Type B pancreatic cell (in vitro differentiated cells): Measurements from ENCODE around the gene PARD3B. TPM values are rescaled to one million over a fixed set of nuclear protein-coding genes. Genes with fewer than 3 reads are reported as not detected.
A peak's percentile ranks its signal among the peaks of the same experiment; 100 is the strongest.

Experiments used
- DNase-seq: peaks from one replicate; pipeline ENCODE4 v3.0.0; 2021; ENCODE audit warnings: mixed read lengths; ENCODE audit not compliant: unreplicated experiment; ENCODE audit errors: extremely low spot score
- H3K27ac Mint-ChIP-seq: 2 replicates; pipeline ENCODE4 v1.8.0; 2021; ENCODE audit warnings: mild to moderate bottlenecking, mixed read lengths
- H3K27me3 Mint-ChIP-seq: 2 replicates; pipeline ENCODE4 v1.8.0; 2021; ENCODE audit warnings: mixed read lengths
- H3K36me3 Mint-ChIP-seq: 2 replicates; pipeline ENCODE4 v1.8.0; 2021; ENCODE audit warnings: mixed read lengths
- H3K4me1 Mint-ChIP-seq: one replicate; pipeline ENCODE4 v1.8.0; 2021; ENCODE audit warnings: mixed read lengths; ENCODE audit not compliant: unreplicated experiment
- H3K4me3 Mint-ChIP-seq: 2 replicates; pipeline ENCODE4 v1.8.0; 2021; ENCODE audit warnings: mild to moderate bottlenecking, mixed read lengths
- H3K9me3 Mint-ChIP-seq: 2 replicates; pipeline ENCODE4 v1.8.0; 2021; ENCODE audit warnings: mixed read lengths
- total RNA-seq: library from RNA; stranded (reverse); gene quantifications from 2 replicates; pipeline ENCODE4 v1.2.1, GENCODE V29; 2021; ENCODE audit warnings: low replicate concordance
- TF ChIP-seq, protein P1 (sequence below): fragments of 200-600 bp; sonication (generic); conservative IDR thresholded peaks from 2 replicates; pipeline ENCODE4 v1.5.0; 2021; ENCODE audit warnings: antibody characterized with exemption, mild to moderate bottlenecking

Gene PARD3B
- total RNA-seq, 1 donor from 2014 or later, result 15.9 TPM

DNA sequence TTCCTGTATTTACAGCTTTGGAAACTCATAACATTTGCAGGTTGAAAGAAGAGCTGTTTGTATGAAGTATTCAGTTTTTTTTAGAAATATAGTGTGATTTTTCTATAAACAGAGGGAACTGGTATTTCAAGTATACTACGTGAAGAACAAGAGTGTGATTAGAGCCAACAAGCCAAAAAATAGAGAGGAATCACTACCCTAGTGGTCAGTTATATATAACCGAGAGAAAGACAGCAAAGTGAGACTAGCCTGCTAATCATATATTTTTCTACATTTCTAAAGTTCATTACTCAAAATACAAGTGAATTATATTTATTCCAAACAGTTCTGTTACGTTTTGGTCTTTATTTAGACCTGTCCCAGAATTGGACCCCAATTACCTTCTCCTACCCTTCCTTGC, 692.2 kb downstream of the PARD3B start:
- DNase-seq, result no peak
- H3K27ac Mint-ChIP-seq, result no peak overlapping the region
- no peaks in the 10 kb centered on the region for H3K27me3 Mint-ChIP-seq
- peaks cover 4% of the 10 kb centered on the region for H3K9me3 Mint-ChIP-seq
- TF ChIP-seq, protein P1, sequence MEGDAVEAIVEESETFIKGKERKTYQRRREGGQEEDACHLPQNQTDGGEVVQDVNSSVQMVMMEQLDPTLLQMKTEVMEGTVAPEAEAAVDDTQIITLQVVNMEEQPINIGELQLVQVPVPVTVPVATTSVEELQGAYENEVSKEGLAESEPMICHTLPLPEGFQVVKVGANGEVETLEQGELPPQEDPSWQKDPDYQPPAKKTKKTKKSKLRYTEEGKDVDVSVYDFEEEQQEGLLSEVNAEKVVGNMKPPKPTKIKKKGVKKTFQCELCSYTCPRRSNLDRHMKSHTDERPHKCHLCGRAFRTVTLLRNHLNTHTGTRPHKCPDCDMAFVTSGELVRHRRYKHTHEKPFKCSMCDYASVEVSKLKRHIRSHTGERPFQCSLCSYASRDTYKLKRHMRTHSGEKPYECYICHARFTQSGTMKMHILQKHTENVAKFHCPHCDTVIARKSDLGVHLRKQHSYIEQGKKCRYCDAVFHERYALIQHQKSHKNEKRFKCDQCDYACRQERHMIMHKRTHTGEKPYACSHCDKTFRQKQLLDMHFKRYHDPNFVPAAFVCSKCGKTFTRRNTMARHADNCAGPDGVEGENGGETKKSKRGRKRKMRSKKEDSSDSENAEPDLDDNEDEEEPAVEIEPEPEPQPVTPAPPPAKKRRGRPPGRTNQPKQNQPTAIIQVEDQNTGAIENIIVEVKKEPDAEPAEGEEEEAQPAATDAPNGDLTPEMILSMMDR, result peak; percentile 69
- peaks cover 3% of the 10 kb centered on the region for H3K36me3 Mint-ChIP-seq
- no peak overlapping the region for H3K4me3 Mint-ChIP-seq
- peaks cover 7% of the 10 kb centered on the region for H3K4me1 Mint-ChIP-seq

DNA sequence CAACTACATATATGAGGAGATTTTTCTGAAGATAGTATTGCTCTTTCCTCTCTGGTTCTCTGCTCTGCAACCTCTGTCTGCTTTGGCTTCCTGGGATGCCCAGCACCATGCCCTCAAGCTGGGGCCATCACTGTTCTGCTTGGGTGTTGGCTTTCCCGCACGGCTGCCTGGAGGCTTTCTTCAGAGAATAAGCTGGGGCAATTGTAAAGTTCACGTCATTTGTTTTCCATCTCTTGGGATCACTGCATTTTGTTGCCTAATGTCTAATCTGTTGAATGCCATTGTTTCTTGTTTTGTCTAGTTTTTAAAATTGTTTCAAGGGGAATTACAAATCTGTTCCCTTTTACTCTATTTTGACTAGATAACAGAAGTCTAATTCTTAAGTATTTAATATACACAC, 699.7 kb downstream of the PARD3B start:
- no peak for DNase-seq
- TF ChIP-seq, protein P1, result no peak
- peaks cover under 1% of the 10 kb centered on the region for H3K4me1 Mint-ChIP-seq
- H3K9me3 Mint-ChIP-seq, result no peaks in the 10 kb centered on the region
- no peaks in the 10 kb centered on the region for H3K27me3 Mint-ChIP-seq
- no peak overlapping the region for H3K27ac Mint-ChIP-seq
- H3K4me3 Mint-ChIP-seq, result no peak overlapping the region
- H3K36me3 Mint-ChIP-seq, result no peaks in the 10 kb centered on the region

DNA sequence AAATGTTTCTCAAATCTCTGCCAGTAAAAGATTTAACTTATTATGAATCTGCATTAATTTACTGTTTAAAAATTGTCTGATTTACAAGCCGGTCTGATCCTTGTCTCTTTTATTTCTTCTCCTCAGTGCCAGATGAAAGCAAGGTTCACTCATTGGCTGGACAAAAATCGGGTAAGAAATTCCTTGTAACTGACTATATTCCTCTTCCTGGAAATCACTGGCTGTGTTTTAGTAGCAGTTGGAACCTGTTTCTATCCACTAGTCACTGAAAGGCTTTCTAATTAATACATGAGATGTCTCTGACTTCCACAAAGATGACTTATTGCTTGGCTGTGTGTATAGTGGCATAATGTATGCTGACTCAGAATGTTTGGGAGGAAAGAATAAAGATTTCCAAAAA, 700.4 kb downstream of the PARD3B start:
- no peak for DNase-seq
- Mint-ChIP-seq H3K4me3 (no peak overlapping the region), H3K9me3 (no peaks in the 10 kb centered on the region), H3K27ac (no peak overlapping the region), H3K36me3 (no peaks in the 10 kb centered on the region), H3K27me3 (no peaks in the 10 kb centered on the region), H3K4me1 (no peaks in the 10 kb centered on the region)
- TF ChIP-seq, protein P1, result no peak

DNA sequence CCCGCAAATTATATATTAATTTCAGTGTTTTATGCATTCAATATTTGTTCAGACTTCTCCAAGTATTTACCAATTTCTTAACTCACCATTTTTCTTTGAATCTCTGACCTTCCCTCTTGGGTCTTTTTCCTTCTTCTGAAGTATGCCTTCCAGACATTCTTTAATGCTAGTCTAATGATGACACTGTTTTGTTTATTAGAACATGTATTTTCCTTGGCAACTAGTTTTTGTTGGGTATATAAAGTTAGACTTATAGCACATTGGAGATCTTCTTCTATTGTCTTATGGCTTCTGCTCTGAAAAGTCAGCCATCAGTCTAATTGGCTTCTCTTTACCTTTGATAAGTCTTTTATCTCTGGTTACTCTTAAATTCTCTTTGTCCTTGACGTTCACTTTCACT, 713.8 kb downstream of the PARD3B start:
- DNase-seq, result no peak
- H3K9me3 Mint-ChIP-seq, result no peaks in the 10 kb centered on the region
- no peak overlapping the region for H3K27ac Mint-ChIP-seq
- H3K27me3 Mint-ChIP-seq, result no peaks in the 10 kb centered on the region
- TF ChIP-seq, protein P1, result no peak
- H3K36me3 Mint-ChIP-seq, result peaks cover 4% of the 10 kb centered on the region
- no peaks in the 10 kb centered on the region for H3K4me1 Mint-ChIP-seq
- H3K4me3 Mint-ChIP-seq, result no peak overlapping the region

DNA sequence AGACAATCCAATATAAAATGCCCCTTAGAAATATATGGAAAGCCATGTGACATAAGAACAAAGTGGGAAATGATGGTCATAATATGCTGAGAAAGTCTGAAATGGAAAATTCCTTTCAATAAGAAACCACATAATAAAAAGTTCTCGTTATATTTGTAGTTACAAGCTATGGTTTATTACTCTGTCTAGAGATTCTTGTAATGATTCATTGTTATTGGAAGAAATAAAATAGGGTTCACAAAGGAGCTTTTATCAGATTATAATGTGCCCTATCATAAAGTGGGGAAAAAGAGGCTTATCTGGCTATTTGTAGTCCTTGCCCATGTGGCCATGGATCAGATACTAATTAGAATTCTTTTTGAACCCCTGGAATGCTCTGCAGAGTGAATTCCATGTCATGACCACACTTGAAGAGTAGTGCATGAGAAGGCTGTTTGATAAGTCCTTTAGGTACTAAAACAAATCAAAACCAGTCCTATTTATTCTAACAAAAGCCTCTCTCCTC, 716.3 kb downstream of the PARD3B start:
- no peaks in the 10 kb centered on the region for H3K4me1 Mint-ChIP-seq
- H3K9me3 Mint-ChIP-seq, result no peaks in the 10 kb centered on the region
- no peak for DNase-seq
- no peak overlapping the region for H3K27ac Mint-ChIP-seq
- no peaks in the 10 kb centered on the region for H3K36me3 Mint-ChIP-seq
- no peak overlapping the region for H3K4me3 Mint-ChIP-seq
- H3K27me3 Mint-ChIP-seq, result no peaks in the 10 kb centered on the region
- TF ChIP-seq, protein P1, result no peak

DNA sequence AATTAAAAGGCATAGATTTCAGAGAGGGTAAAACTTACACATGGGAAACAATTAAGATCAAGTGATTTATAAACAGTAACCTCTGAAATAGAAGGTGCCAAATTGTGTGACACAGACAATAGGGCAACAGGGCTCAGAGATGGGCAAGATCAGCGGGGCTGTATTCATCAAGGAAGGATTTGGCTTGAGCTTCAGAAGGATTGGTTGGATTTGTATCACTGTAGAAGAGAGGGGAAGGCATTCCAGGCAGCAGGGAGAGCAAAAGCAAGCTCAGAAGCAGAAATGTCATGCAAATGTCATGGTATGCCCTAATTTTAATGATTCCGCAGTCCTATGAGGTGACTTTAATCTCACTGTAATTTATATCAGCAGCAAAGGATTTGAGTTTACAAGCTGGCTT, 722.0 kb downstream of the PARD3B start:
- Mint-ChIP-seq H3K4me3 (no peak overlapping the region), H3K4me1 (peaks cover 8% of the 10 kb centered on the region), H3K36me3 (no peaks in the 10 kb centered on the region), H3K9me3 (no peaks in the 10 kb centered on the region), H3K27ac (no peak overlapping the region), H3K27me3 (no peaks in the 10 kb centered on the region)
- TF ChIP-seq, protein P1, result no peak
- DNase-seq, result no peak
